ENCODE measurements around the gene SMG7.

DNA sequence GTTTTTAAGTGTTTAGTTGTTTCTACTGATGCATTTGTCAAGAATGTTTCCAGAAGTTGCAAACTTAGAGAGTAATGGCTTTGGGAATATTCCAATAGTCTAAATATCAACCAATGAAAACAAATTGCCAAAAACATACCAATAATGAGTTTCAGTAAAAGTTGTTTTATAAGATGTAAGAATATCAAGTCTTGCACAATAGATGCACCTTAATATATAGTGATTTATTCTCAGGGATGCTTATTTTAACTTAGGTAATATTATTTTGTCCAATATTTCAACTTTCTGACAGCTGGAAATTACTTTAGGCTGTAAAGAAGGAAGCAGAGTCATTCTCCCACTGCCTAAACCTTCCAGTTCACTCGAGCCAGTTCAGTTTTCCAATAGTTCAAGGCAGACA, 48.8 kb upstream of the SMG7 start:
- TF ChIP-seq, protein P1, sequence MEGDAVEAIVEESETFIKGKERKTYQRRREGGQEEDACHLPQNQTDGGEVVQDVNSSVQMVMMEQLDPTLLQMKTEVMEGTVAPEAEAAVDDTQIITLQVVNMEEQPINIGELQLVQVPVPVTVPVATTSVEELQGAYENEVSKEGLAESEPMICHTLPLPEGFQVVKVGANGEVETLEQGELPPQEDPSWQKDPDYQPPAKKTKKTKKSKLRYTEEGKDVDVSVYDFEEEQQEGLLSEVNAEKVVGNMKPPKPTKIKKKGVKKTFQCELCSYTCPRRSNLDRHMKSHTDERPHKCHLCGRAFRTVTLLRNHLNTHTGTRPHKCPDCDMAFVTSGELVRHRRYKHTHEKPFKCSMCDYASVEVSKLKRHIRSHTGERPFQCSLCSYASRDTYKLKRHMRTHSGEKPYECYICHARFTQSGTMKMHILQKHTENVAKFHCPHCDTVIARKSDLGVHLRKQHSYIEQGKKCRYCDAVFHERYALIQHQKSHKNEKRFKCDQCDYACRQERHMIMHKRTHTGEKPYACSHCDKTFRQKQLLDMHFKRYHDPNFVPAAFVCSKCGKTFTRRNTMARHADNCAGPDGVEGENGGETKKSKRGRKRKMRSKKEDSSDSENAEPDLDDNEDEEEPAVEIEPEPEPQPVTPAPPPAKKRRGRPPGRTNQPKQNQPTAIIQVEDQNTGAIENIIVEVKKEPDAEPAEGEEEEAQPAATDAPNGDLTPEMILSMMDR (IDR thresholded peaks at IDR 0.05 in 2 of 3, conservative IDR thresholded peaks at IDR 0.05 in 1 of 3; ENCODE audit: control insufficient read depth in 2 of 3, extremely low read depth in 1 of 3, insufficient read depth in 1 of 3, low read depth in 3 of 3, low read length in 3 of 3): no peak
- TF ChIP-seq, protein P2, sequence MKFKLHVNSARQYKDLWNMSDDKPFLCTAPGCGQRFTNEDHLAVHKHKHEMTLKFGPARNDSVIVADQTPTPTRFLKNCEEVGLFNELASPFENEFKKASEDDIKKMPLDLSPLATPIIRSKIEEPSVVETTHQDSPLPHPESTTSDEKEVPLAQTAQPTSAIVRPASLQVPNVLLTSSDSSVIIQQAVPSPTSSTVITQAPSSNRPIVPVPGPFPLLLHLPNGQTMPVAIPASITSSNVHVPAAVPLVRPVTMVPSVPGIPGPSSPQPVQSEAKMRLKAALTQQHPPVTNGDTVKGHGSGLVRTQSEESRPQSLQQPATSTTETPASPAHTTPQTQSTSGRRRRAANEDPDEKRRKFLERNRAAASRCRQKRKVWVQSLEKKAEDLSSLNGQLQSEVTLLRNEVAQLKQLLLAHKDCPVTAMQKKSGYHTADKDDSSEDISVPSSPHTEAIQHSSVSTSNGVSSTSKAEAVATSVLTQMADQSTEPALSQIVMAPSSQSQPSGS (IDR thresholded peaks at IDR 0.05; ENCODE audit: low read length): no peak
- no peak for TF ChIP-seq POLR2A (IDR thresholded peaks at IDR 0.05; ENCODE audit: low read depth, low read length)
- TF ChIP-seq, protein P3, sequence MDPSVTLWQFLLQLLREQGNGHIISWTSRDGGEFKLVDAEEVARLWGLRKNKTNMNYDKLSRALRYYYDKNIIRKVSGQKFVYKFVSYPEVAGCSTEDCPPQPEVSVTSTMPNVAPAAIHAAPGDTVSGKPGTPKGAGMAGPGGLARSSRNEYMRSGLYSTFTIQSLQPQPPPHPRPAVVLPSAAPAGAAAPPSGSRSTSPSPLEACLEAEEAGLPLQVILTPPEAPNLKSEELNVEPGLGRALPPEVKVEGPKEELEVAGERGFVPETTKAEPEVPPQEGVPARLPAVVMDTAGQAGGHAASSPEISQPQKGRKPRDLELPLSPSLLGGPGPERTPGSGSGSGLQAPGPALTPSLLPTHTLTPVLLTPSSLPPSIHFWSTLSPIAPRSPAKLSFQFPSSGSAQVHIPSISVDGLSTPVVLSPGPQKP (IDR thresholded peaks at IDR 0.05; ENCODE audit: low read depth, low read length): no peak
- TF ChIP-seq SMC3 (IDR thresholded peaks at IDR 0.05; ENCODE audit: borderline replicate concordance, low read length): no peak
- TF ChIP-seq TARDBP (IDR thresholded peaks at IDR 0.05; ENCODE audit: borderline replicate concordance): no peak
- TF ChIP-seq RAD21 (IDR thresholded peaks at IDR 0.05; ENCODE audit: insufficient read depth, low read depth, low read length): no peak

All from GM12878 (cell line).